Suprapubic skin (tissue), 4 donors: Measurements from ENCODE around the gene SULF2.

Source experiments
- EP300 ChIP-seq: sonication (generic); formaldehyde crosslinking; IDR thresholded peaks from one replicate; pipeline ENCODE4 v1.6.1; 2017; ENCODE audit warnings: antibody characterized with exemption
- POLR2A ChIP-seq, 2 donors: fragments of 450-650 bp; IDR thresholded peaks; one replicate each; pipeline ENCODE4 v1.6.1; 2017; ENCODE audit warnings: antibody characterized with exemption in 2 of 2, mild to moderate bottlenecking in 2 of 2, moderate library complexity in 2 of 2
- POLR2AphosphoS5 ChIP-seq, 3 donors: sonication (generic); formaldehyde crosslinking; IDR thresholded peaks; one replicate each; pipeline ENCODE4 v1.6.1; 2017; ENCODE audit warnings: antibody characterized with exemption in 3 of 3
- TF ChIP-seq, protein P1 (sequence below), 2 donors: fragments of 200-600 bp in 1 of 2; fragments of 450-650 bp in 1 of 2; sonication (generic) in 1 of 2; IDR thresholded peaks; one replicate each; pipeline ENCODE4 v1.5.1; 2016 to 2019; ENCODE audit warnings: antibody characterized with exemption in 2 of 2, mild to moderate bottlenecking in 1 of 2, moderate library complexity in 1 of 2

DNA sequence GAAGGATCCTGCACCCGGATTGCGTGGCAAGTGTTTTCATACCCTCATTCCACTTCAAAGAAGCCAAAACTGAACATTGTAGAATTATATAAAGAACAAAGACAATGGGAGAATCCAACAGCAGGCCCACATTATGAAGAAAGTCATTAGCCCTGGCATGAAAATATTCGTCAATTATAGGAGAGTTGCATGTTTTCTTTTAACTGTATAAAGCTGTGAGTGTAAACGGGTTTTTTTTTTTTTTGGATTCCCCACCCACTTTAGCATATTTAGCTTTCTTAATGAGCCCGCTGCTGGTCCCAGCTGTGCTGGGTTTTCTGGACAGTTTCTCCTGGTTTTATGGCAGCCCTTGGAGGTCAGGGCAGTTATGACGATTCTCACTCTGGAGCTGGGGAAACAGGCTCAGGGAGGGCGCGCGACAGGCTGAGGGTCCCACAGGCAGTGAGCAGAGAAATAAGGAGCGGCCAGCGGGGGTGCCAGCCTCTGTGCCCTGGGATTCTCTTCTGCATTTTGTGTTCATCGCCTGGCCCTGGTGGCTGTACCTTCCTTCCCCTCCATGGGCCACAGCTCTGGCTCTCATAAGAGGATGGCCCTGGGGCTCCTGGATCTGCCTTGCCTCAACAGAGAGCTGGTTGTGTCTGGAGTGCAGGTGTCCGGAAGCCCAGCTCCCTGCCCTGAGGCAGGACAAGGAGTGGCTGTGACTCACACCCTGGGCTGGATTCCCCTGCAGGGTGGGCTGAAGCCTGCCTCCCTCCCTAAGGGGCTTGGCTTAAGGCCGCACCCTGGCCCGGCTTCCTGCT is 24.1 kb upstream of the SULF2 start:
- TF ChIP-seq, protein P1, sequence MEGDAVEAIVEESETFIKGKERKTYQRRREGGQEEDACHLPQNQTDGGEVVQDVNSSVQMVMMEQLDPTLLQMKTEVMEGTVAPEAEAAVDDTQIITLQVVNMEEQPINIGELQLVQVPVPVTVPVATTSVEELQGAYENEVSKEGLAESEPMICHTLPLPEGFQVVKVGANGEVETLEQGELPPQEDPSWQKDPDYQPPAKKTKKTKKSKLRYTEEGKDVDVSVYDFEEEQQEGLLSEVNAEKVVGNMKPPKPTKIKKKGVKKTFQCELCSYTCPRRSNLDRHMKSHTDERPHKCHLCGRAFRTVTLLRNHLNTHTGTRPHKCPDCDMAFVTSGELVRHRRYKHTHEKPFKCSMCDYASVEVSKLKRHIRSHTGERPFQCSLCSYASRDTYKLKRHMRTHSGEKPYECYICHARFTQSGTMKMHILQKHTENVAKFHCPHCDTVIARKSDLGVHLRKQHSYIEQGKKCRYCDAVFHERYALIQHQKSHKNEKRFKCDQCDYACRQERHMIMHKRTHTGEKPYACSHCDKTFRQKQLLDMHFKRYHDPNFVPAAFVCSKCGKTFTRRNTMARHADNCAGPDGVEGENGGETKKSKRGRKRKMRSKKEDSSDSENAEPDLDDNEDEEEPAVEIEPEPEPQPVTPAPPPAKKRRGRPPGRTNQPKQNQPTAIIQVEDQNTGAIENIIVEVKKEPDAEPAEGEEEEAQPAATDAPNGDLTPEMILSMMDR (IDR thresholded peaks at IDR 0.05): no peak
- TF ChIP-seq POLR2A (IDR thresholded peaks at IDR 0.05): no peak
- no peak for TF ChIP-seq EP300
- TF ChIP-seq POLR2AphosphoS5 (IDR thresholded peaks at IDR 0.05): no peak
